Gastrocnemius medialis (tissue), 4 donors: ENCODE data around the gene SH3YL1. TPM values are rescaled to one million over a fixed set of nuclear protein-coding genes. Genes with fewer than 3 reads are reported as not detected.

ENCODE experiments used
- ATAC-seq, 2 donors: fragments of 150-250 bp; one replicate each; pipeline ENCODE4 v1.9.1; 2016
- DNase-seq, 2 donors: peaks; one replicate each; pipeline ENCODE4 v3.0.0-alpha.2; 2019
- H3K27ac ChIP-seq, 4 donors: fragments of 200-600 bp; sonication (generic); 1 replicate in 1 of 4; 2 replicates in 3 of 4; pipeline ENCODE4 v1.5.1; 2016 to 2018; ENCODE audit warnings: mild to moderate bottlenecking in 2 of 4, moderate library complexity in 1 of 4
- H3K27me3 ChIP-seq, 3 donors: fragments of 200-600 bp; sonication (generic) in 2 of 3; 1 replicate in 1 of 3; 2 replicates in 2 of 3; pipeline versions ENCODE4 v1.5.1 to v1.6.0; 2016 to 2019; ENCODE audit warnings: mild to moderate bottlenecking in 1 of 3, moderate library complexity in 1 of 3
- H3K36me3 ChIP-seq, 2 donors: fragments of 200-600 bp; sonication (generic) in 1 of 2; one replicate each; pipeline ENCODE4 v1.5.1; 2017 to 2018
- H3K4me1 ChIP-seq, 2 donors: fragments of 200-600 bp; sonication (generic) in 1 of 2; one replicate each; pipeline ENCODE4 v1.5.1; 2016 to 2017; ENCODE audit warnings: mild to moderate bottlenecking in 2 of 2
- H3K4me3 ChIP-seq, 4 donors: fragments of 200-600 bp; sonication (generic) in 3 of 4; 1 replicate in 1 of 4; 2 replicates in 3 of 4; pipeline ENCODE4 v1.5.1; 2016 to 2019; ENCODE audit warnings: mild to moderate bottlenecking in 2 of 4
- H3K9me3 ChIP-seq, 3 donors: fragments of 200-600 bp; sonication (generic) in 2 of 3; 1 replicate in 1 of 3; 2 replicates in 2 of 3; pipeline ENCODE4 v1.5.1; 2016 to 2019
- CTCF ChIP-seq, 5 experiments: fragments of 450-650 bp in 3 of 5; fragments of 200-600 bp in 2 of 5; sonication (generic) in 2 of 5; IDR thresholded peaks in 4 of 5; conservative IDR thresholded peaks in 1 of 5; 1 replicate in 4 of 5; 2 replicates in 1 of 5; pipeline ENCODE4 v1.5.1; 2016 to 2019; ENCODE audit warnings: antibody characterized with exemption in 5 of 5, mild to moderate bottlenecking in 3 of 5, moderate library complexity in 3 of 5
- POLR2A ChIP-seq, 2 donors: fragments of 450-650 bp; IDR thresholded peaks; one replicate each; pipeline ENCODE4 v1.6.1; 2017; ENCODE audit warnings: antibody characterized with exemption in 2 of 2, mild to moderate bottlenecking in 2 of 2, moderate library complexity in 2 of 2
- in situ Hi-C, 4 donors: fragments of 200-750 bp; cut with MboI; loops; one replicate each; pipeline versions ENCODE4 v1.15.0 to v1.8.0; 2017; ENCODE audit warnings: low sequenced_read_pairs in 4 of 4
- intact Hi-C: fragments of 100-400 bp; cut with DNase I; formaldehyde crosslinking; loops from one replicate; pipeline ENCODE4 v1.15.1; 2023; ENCODE audit warnings: low total_unique reads
- total RNA-seq, 4 donors: library from RNA; depleted of rRNA; stranded (reverse); fragments of >200 nt; gene quantifications; one replicate each; pipeline versions ENCODE4 v1.1.0 to v1.2.3, GENCODE V29; 2016

SH3YL1 gene
- total RNA-seq, 4 donors from 2014 or later, result 6.2 to 16.1 (median 8.5) TPM

DNA sequence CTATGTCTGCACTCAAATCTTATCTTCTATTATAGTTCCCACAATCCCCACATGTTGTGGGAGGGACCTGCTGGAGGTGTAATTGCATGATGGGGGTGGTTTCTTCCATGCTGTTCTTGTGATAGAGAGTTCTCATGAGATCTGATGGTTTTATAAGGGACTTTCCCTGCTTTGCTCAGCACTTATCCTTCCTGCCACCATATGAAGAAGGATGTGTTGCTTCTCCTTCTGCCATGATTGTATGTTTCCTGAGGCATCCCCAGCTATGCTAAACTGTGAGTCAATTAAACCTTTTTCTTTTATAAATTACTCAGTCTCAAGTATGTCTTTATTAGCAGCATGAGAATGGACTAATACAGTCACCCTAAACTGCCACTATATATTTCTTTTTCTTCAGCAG is 79.1 kb downstream of the SH3YL1 start:
- in situ Hi-C loops (no loop called here), intact Hi-C loops (no loop called here)
- Histone ChIP-seq H3K27ac (no peak overlapping the region), H3K4me3 (no peak overlapping the region), H3K36me3 (no peaks in the 10 kb centered on the region), H3K9me3 (no peaks in the 10 kb centered on the region), H3K4me1 (no peaks in the 10 kb centered on the region), H3K27me3 (no peaks in the 10 kb centered on the region)
- ATAC-seq, result no peak
- DNase-seq, result no peak
- no peak for TF ChIP-seq POLR2A (IDR thresholded peaks at IDR 0.05)
- TF ChIP-seq CTCF (IDR thresholded peaks at IDR 0.05 in 4 of 5, conservative IDR thresholded peaks at IDR 0.05 in 1 of 5), result no peak

DNA sequence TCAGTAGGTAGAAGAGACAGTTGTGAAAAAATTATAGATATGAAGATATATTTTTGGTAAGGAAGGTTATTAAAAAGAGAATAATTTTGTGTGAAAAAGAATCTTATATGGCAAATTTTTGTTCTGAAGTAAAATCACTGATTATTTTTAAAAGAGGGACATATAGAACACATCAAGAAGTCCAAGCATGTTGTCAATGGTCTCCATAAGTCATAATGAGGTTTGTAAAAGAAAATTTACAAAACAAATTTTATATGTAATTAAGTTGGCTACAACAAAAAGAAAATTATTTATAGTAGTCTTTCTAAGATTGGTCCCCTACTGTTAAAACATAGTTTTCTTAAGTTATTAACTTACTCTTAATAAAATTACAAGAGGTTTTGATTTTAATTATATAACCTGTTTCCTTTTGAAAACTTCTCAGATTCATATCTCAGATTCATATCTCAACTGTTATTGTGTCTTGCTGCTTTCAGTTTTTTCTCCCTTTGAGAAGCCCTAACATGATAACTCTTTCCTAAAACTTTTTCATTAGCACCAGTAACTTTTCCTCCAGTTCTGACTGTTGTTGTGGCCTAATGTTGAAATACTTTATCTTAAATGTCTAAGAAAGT is 81.2 kb downstream of the SH3YL1 start:
- no peak overlapping the region for H3K27ac ChIP-seq
- in situ Hi-C loops (no loop called here), intact Hi-C loops (no loop called here)
- no peaks in the 10 kb centered on the region for H3K9me3 ChIP-seq
- H3K4me3 ChIP-seq, result no peak overlapping the region
- no peaks in the 10 kb centered on the region for H3K36me3 ChIP-seq
- no peak for DNase-seq
- H3K27me3 ChIP-seq, result no peaks in the 10 kb centered on the region
- H3K4me1 ChIP-seq, result no peaks in the 10 kb centered on the region
- TF ChIP-seq POLR2A (IDR thresholded peaks at IDR 0.05) (no peak), CTCF (IDR thresholded peaks at IDR 0.05 in 4 of 5, conservative IDR thresholded peaks at IDR 0.05 in 1 of 5) (no peak)
- ATAC-seq, result no peak

GRCh38 chr2:180311-180710 is 83.5 kb downstream of the SH3YL1 start:
- Histone ChIP-seq H3K4me1 (no peaks in the 10 kb centered on the region), H3K4me3 (no peak overlapping the region), H3K9me3 (no peaks in the 10 kb centered on the region), H3K36me3 (no peaks in the 10 kb centered on the region), H3K27me3 (peaks cover 0 to 2% (median 0%) of the 10 kb centered on the region in 3 donors), H3K27ac (no peak overlapping the region)
- no peak for ATAC-seq
- no peak for DNase-seq
- in situ Hi-C loops, result no loop called here
- intact Hi-C loops, result no loop called here
- no peak for TF ChIP-seq CTCF (IDR thresholded peaks at IDR 0.05 in 4 of 5, conservative IDR thresholded peaks at IDR 0.05 in 1 of 5)
- TF ChIP-seq POLR2A (IDR thresholded peaks at IDR 0.05), result no peak

GRCh38 chr2:179886-180285 is 83.9 kb downstream of the SH3YL1 start:
- Histone ChIP-seq H3K27me3 (peaks cover 0 to 2% (median 0%) of the 10 kb centered on the region in 3 donors), H3K36me3 (no peaks in the 10 kb centered on the region), H3K4me3 (no peak overlapping the region), H3K4me1 (no peaks in the 10 kb centered on the region), H3K9me3 (no peaks in the 10 kb centered on the region), H3K27ac (no peak overlapping the region)
- ATAC-seq (no peak), DNase-seq (no peak)
- intact Hi-C loops, result no loop called here
- in situ Hi-C loops, result no loop called here
- TF ChIP-seq CTCF (IDR thresholded peaks at IDR 0.05 in 4 of 5, conservative IDR thresholded peaks at IDR 0.05 in 1 of 5), result no peak
- no peak for TF ChIP-seq POLR2A (IDR thresholded peaks at IDR 0.05)

GRCh38 chr2:177733-178132 is 86.1 kb downstream of the SH3YL1 start:
- peaks cover 0 to 2% (median 0%) of the 10 kb centered on the region in 3 donors for H3K27me3 ChIP-seq
- no peak overlapping the region for H3K4me3 ChIP-seq
- H3K9me3 ChIP-seq, result no peaks in the 10 kb centered on the region
- in situ Hi-C loops (no loop called here), intact Hi-C loops (no loop called here)
- no peaks in the 10 kb centered on the region for H3K4me1 ChIP-seq
- no peak for DNase-seq
- no peak for ATAC-seq
- H3K36me3 ChIP-seq, result no peaks in the 10 kb centered on the region
- no peak overlapping the region for H3K27ac ChIP-seq
- TF ChIP-seq CTCF (IDR thresholded peaks at IDR 0.05 in 4 of 5, conservative IDR thresholded peaks at IDR 0.05 in 1 of 5), result no peak
- no peak for TF ChIP-seq POLR2A (IDR thresholded peaks at IDR 0.05)
